OCI-LY7 (cell line): ENCODE data around the gene PPFIA4.

Experiments
- EZH2phosphoT487 ChIP-seq: fragments of 200-600 bp; sonication (generic); IDR thresholded peaks from 2 replicates; pipeline ENCODE4 v1.6.1; 2018; ENCODE audit warnings: low read depth, borderline replicate concordance, mild to moderate bottlenecking, mixed run types, antibody characterized with exemption, low read length, moderate library complexity, mixed read lengths
- TF ChIP-seq, protein P1 (sequence below): fragments of 200-600 bp; sonication (generic); conservative IDR thresholded peaks from 2 replicates; pipeline ENCODE4 v1.5.1; 2014; ENCODE audit warnings: mild to moderate bottlenecking, antibody characterized with exemption, low read length, moderate library complexity, mixed read lengths

DNA sequence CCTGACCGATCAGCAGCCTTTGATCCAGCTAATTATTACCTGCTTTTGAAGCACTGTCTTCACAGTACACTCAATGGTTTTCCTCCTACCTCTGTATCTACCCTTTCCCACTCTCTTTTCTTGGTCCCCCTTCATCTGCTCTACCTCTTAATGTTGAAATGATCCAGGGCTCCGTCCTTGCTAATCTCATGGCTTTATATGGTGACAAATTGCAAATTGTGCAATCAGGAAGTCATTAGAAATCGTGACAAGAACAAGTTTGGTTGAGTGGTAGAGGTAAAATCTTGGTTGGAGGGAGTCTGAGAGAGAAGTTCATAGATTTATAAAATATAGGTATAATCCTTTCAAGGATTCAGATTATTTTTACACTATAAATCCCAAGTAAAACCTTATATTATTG is 49.7 kb upstream of the PPFIA4 start:
- TF ChIP-seq, protein P1, sequence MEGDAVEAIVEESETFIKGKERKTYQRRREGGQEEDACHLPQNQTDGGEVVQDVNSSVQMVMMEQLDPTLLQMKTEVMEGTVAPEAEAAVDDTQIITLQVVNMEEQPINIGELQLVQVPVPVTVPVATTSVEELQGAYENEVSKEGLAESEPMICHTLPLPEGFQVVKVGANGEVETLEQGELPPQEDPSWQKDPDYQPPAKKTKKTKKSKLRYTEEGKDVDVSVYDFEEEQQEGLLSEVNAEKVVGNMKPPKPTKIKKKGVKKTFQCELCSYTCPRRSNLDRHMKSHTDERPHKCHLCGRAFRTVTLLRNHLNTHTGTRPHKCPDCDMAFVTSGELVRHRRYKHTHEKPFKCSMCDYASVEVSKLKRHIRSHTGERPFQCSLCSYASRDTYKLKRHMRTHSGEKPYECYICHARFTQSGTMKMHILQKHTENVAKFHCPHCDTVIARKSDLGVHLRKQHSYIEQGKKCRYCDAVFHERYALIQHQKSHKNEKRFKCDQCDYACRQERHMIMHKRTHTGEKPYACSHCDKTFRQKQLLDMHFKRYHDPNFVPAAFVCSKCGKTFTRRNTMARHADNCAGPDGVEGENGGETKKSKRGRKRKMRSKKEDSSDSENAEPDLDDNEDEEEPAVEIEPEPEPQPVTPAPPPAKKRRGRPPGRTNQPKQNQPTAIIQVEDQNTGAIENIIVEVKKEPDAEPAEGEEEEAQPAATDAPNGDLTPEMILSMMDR: no peak
- no peak for TF ChIP-seq EZH2phosphoT487
